ENCODE measurements around the gene BMPER. TPM values are rescaled to one million over a fixed set of nuclear protein-coding genes. Genes with fewer than 3 reads are reported as not detected.

Gene BMPER
- total and polyA plus RNA-seq, 10 of the 15 experiments (the other 5 are each of a cell fraction or from before 2014, with no cell fraction given): 0.02 to 0.08 TPM; not detected in 8

DNA sequence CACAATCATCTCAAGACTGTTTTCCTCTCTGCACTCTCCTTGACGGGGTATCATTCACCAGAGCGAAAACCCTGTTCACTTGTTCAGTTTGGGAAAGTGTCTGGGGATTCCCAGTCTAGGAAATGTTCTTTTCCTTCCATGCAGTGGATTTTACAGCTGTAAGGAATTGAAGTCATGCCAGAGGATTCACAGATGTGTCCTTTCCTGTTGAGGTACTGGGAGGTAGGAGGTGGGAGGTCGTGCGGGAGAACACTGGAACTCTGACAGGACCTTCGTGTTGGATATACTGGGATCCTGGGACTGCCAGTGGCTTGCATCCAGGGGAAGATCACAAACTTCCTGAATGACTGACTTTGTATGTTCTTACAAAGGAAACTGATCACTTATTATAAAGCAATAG lies 185.5 kb downstream of the BMPER start:
- intact Hi-C loops (cut with micrococcal nuclease; ENCODE audit: unreplicated experiment): no loop called here
- ChIA-PET SMC1A (ENCODE audit: uncharacterized antibody, unreplicated experiment) (interaction anchor here (1.3 kb wide), 1 partner anchor 14 kb away, joined by 3 read pairs; no protein-coding TSS in a partner anchor), CTCF (interaction anchor here (1.1 to 1.5 kb wide), 3 partner anchors 13 to 44 kb away, joined by 3 read pairs; no protein-coding TSS in a partner anchor), POLR2A (no interaction called here), RAD21 (ENCODE audit: unreplicated experiment) (no interaction called here)
- no peak overlapping the region for H3K27ac ChIP-seq (ENCODE audit: control insufficient read depth, insufficient read depth)
- no peaks in the 10 kb centered on the region for H3K79me2 ChIP-seq (ENCODE audit: control insufficient read depth, insufficient read depth, low read length)
- H3K4me1 ChIP-seq (ENCODE audit: control insufficient read depth, insufficient read depth, low read length): no peaks in the 10 kb centered on the region
- 36% methylated on average over 5 of the region's 5 CpGs for WGBS (ENCODE audit: insufficient coverage, insufficient replicate concordance, low lambda C conversion rate, missing lambda C conversion rate)
- ATAC-seq (no peak), DNase-seq (ENCODE audit: low read depth, low spot score) (no peak), FAIRE-seq (no peak)
- no peak overlapping the region for H3K4me2 ChIP-seq (ENCODE audit: control insufficient read depth, insufficient read depth)
- no peaks in the 10 kb centered on the region for H3K9me3 ChIP-seq (replicated peaks; ENCODE audit: control insufficient read depth, insufficient read depth, low read length)
- no peak overlapping the region for H3K4me3 ChIP-seq
- no peaks in the 10 kb centered on the region; a peak in 1 of 4 replicates for H3K27me3 ChIP-seq (replicated peaks in 1 of 2; ENCODE audit: control insufficient read depth in 2 of 2, insufficient read depth in 2 of 2, low read length in 1 of 2)
- BruUV-seq (replicated peaks): no TSS peak
- H2AFZ ChIP-seq (ENCODE audit: control insufficient read depth, low read depth, low read length): no peak overlapping the region
- no peaks in the 10 kb centered on the region for H3K36me3 ChIP-seq (ENCODE audit: control insufficient read depth in 2 of 2, insufficient read depth in 2 of 2, low read length in 1 of 2)
- no peak overlapping the region for H3K9ac ChIP-seq (ENCODE audit: control insufficient read depth, insufficient read depth, low read length)
- in situ Hi-C loops (cut with MboI): no loop called here
- TF ChIP-seq WRNIP1 (IDR thresholded peaks at IDR 0.05; ENCODE audit: borderline replicate concordance, low read depth, low read length): no peak
- TF ChIP-seq, protein P1, sequence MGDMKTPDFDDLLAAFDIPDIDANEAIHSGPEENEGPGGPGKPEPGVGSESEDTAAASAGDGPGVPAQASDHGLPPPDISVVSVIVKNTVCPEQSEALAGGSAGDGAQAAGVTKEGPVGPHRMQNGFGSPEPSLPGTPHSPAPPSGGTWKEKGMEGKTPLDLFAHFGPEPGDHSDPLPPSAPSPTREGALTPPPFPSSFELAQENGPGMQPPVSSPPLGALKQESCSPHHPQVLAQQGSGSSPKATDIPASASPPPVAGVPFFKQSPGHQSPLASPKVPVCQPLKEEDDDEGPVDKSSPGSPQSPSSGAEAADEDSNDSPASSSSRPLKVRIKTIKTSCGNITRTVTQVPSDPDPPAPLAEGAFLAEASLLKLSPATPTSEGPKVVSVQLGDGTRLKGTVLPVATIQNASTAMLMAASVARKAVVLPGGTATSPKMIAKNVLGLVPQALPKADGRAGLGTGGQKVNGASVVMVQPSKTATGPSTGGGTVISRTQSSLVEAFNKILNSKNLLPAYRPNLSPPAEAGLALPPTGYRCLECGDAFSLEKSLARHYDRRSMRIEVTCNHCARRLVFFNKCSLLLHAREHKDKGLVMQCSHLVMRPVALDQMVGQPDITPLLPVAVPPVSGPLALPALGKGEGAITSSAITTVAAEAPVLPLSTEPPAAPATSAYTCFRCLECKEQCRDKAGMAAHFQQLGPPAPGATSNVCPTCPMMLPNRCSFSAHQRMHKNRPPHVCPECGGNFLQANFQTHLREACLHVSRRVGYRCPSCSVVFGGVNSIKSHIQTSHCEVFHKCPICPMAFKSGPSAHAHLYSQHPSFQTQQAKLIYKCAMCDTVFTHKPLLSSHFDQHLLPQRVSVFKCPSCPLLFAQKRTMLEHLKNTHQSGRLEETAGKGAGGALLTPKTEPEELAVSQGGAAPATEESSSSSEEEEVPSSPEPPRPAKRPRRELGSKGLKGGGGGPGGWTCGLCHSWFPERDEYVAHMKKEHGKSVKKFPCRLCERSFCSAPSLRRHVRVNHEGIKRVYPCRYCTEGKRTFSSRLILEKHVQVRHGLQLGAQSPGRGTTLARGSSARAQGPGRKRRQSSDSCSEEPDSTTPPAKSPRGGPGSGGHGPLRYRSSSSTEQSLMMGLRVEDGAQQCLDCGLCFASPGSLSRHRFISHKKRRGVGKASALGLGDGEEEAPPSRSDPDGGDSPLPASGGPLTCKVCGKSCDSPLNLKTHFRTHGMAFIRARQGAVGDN (IDR thresholded peaks at IDR 0.05): no peak
- TF ChIP-seq RAD51 (IDR thresholded peaks at IDR 0.05): no peak
- TF ChIP-seq MXI1 (IDR thresholded peaks at IDR 0.05; ENCODE audit: low read depth, low read length): no peak
- no peak for TF ChIP-seq ZNF384 (IDR thresholded peaks at IDR 0.05; ENCODE audit: borderline replicate concordance, low read depth, low read length)
- TF ChIP-seq BCL11A (IDR thresholded peaks at IDR 0.05; ENCODE audit: low read depth, low read length): no peak
- no peak for TF ChIP-seq ASH2L (IDR thresholded peaks at IDR 0.05; ENCODE audit: borderline replicate concordance, low read depth)
- TF ChIP-seq EED (IDR thresholded peaks at IDR 0.05; ENCODE audit: low read depth): no peak
- no peak for TF ChIP-seq CREB1 (IDR thresholded peaks at IDR 0.05; ENCODE audit: low read depth)
- no peak for TF ChIP-seq KAT2A (conservative IDR thresholded peaks at IDR 0.05; ENCODE audit: control insufficient read depth, low read depth, low read length)
- TF ChIP-seq MYB (IDR thresholded peaks at IDR 0.05; ENCODE audit: borderline replicate concordance, low read depth, low read length): no peak
- TF ChIP-seq, protein P2, sequence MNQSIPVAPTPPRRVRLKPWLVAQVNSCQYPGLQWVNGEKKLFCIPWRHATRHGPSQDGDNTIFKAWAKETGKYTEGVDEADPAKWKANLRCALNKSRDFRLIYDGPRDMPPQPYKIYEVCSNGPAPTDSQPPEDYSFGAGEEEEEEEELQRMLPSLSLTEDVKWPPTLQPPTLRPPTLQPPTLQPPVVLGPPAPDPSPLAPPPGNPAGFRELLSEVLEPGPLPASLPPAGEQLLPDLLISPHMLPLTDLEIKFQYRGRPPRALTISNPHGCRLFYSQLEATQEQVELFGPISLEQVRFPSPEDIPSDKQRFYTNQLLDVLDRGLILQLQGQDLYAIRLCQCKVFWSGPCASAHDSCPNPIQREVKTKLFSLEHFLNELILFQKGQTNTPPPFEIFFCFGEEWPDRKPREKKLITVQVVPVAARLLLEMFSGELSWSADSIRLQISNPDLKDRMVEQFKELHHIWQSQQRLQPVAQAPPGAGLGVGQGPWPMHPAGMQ (IDR thresholded peaks at IDR 0.05; ENCODE audit: borderline replicate concordance): no peak
- TF ChIP-seq GABPA (IDR thresholded peaks at IDR 0.05; ENCODE audit: low read depth): no peak
- TF ChIP-seq SRF (IDR thresholded peaks at IDR 0.05; ENCODE audit: low read depth in 2 of 2, low read length in 2 of 2): no peak
- TF ChIP-seq EGR1 (IDR thresholded peaks at IDR 0.05; ENCODE audit: borderline replicate concordance in 1 of 2, low read depth in 2 of 2, low read length in 2 of 2): no peak
- TF ChIP-seq MYC (IDR thresholded peaks at IDR 0.05; ENCODE audit: insufficient read depth, insufficient read length, insufficient replicate concordance, low read length, severe bottlenecking): no peak
- TF ChIP-seq CHD1 (IDR thresholded peaks at IDR 0.05; ENCODE audit: low read depth, low read length): no peak
- TF ChIP-seq, protein P3, sequence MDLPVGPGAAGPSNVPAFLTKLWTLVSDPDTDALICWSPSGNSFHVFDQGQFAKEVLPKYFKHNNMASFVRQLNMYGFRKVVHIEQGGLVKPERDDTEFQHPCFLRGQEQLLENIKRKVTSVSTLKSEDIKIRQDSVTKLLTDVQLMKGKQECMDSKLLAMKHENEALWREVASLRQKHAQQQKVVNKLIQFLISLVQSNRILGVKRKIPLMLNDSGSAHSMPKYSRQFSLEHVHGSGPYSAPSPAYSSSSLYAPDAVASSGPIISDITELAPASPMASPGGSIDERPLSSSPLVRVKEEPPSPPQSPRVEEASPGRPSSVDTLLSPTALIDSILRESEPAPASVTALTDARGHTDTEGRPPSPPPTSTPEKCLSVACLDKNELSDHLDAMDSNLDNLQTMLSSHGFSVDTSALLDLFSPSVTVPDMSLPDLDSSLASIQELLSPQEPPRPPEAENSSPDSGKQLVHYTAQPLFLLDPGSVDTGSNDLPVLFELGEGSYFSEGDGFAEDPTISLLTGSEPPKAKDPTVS (IDR thresholded peaks at IDR 0.05; ENCODE audit: low read depth, low read length): no peak
- no peaks in the 10 kb centered on the region for H4K20me1 ChIP-seq (ENCODE audit: control insufficient read depth, insufficient read depth)
